Esophagus muscularis mucosa (tissue), 4 donors: ENCODE measurements around the gene PLEKHA7. TPM values are rescaled to one million over a fixed set of nuclear protein-coding genes. Genes with fewer than 3 reads are reported as not detected.

Source experiments
- DNase-seq: peaks from one replicate; pipeline ENCODE4 v3.0.0-alpha.2; 2017; ENCODE audit errors: extremely low spot score
- H3K27ac ChIP-seq, 4 donors: fragments of 200-600 bp; sonication (generic); replicated peaks in 1 of 4; 1 replicate in 3 of 4; 2 replicates in 1 of 4; pipeline ENCODE4 v1.5.1; 2016 to 2019; ENCODE audit warnings: mild to moderate bottlenecking in 1 of 4
- H3K27me3 ChIP-seq, 4 donors: fragments of 200-600 bp; sonication (generic); one replicate each; pipeline versions ENCODE4 v1.5.1 to v1.6.0; 2016 to 2019
- H3K36me3 ChIP-seq, 4 donors: fragments of 200-600 bp; sonication (generic); one replicate each; pipeline ENCODE4 v1.5.1; 2016 to 2019
- H3K4me1 ChIP-seq, 4 donors: fragments of 200-600 bp; sonication (generic); one replicate each; pipeline ENCODE4 v1.5.1; 2016 to 2019
- H3K4me3 ChIP-seq, 4 donors: fragments of 200-600 bp; sonication (generic); 1 replicate in 2 of 4; 2 replicates in 2 of 4; pipeline ENCODE4 v1.5.1; 2016 to 2019; ENCODE audit warnings: mild to moderate bottlenecking in 4 of 4, moderate library complexity in 1 of 4
- H3K9me3 ChIP-seq, 4 donors: fragments of 200-600 bp; sonication (generic); 1 replicate in 3 of 4; 2 replicates in 1 of 4; pipeline ENCODE4 v1.5.1; 2016 to 2019
- CTCF ChIP-seq, 3 experiments: fragments of 200-600 bp in 2 of 3; fragments of 450-650 bp in 1 of 3; sonication (generic) in 2 of 3; IDR thresholded peaks; one replicate each; pipeline ENCODE4 v1.5.1; 2017 to 2019; ENCODE audit warnings: antibody characterized with exemption in 3 of 3, mild to moderate bottlenecking in 2 of 3, moderate library complexity in 1 of 3
- EP300 ChIP-seq: sonication (generic); formaldehyde crosslinking; IDR thresholded peaks from one replicate; pipeline ENCODE4 v1.6.1; 2017; ENCODE audit warnings: antibody characterized with exemption
- POLR2A ChIP-seq: fragments of 450-650 bp; IDR thresholded peaks from one replicate; pipeline ENCODE4 v1.6.1; 2017; ENCODE audit warnings: antibody characterized with exemption, moderate library complexity, mild to moderate bottlenecking, low read depth
- POLR2AphosphoS5 ChIP-seq, 2 donors: sonication (generic); formaldehyde crosslinking; IDR thresholded peaks; one replicate each; pipeline ENCODE4 v1.6.1; 2017; ENCODE audit warnings: antibody characterized with exemption in 2 of 2
- WGBS: methylation state at CpG from one replicate; pipeline ENCODE4 v1.1.5; 2018; 5-methylcytosine and 5-hydroxymethylcytosine counted together
- intact Hi-C: fragments of 100-400 bp; cut with DNase I; formaldehyde crosslinking; loops from one replicate; pipeline ENCODE4 v1.15.1; 2023
- total RNA-seq, 4 donors: library from RNA; depleted of rRNA; stranded (reverse); fragments of >200 nt; gene quantifications; one replicate each; pipeline versions ENCODE4 v1.1.0 to v1.2.1, GENCODE V29; 2016

PLEKHA7 gene
- total RNA-seq, 4 donors from 2014 or later = 5.8 to 9.1 (median 7.7) TPM

GRCh38 chr11:16797776-16798175, 216.4 kb downstream of the PLEKHA7 start:
- no peaks in the 10 kb centered on the region for H3K27me3 ChIP-seq
- no peak overlapping the region for H3K4me3 ChIP-seq
- no peaks in the 10 kb centered on the region for H3K9me3 ChIP-seq
- 68% methylated on average over 3 of the region's 3 CpGs for WGBS
- no peak overlapping the region for H3K27ac ChIP-seq
- peaks cover 0 to 21% (median 6%) of the 10 kb centered on the region in 4 donors for H3K36me3 ChIP-seq
- TF ChIP-seq POLR2A (no peak), EP300 (no peak), POLR2AphosphoS5 (IDR thresholded peaks at IDR 0.05) (no peak), CTCF (IDR thresholded peaks at IDR 0.05) (no peak)
- intact Hi-C loops = no loop called here
- H3K4me1 ChIP-seq = peaks cover 0 to 14% (median 2%) of the 10 kb centered on the region in 4 donors
- no peak for DNase-seq

GRCh38 chr11:16796311-16796710, 217.9 kb downstream of the PLEKHA7 start:
- TF ChIP-seq CTCF (IDR thresholded peaks at IDR 0.05) (no peak), EP300 (no peak), POLR2A (no peak), POLR2AphosphoS5 (IDR thresholded peaks at IDR 0.05) (no peak)
- 82% methylated on average over 4 of the region's 4 CpGs for WGBS
- no peak overlapping the region for H3K27ac ChIP-seq

GRCh38 chr11:16795146-16795545, 219.1 kb downstream of the PLEKHA7 start:
- 80% methylated on average over 8 of the region's 8 CpGs for WGBS
- H3K4me1 ChIP-seq = peaks cover 4 to 26% (median 14%) of the 10 kb centered on the region in 4 donors
- no peak for DNase-seq
- no peaks in the 10 kb centered on the region for H3K9me3 ChIP-seq
- intact Hi-C loops = no loop called here
- no peak overlapping the region for H3K27ac ChIP-seq
- no peak overlapping the region for H3K4me3 ChIP-seq
- H3K36me3 ChIP-seq = peaks cover 0 to 8% (median 4%) of the 10 kb centered on the region in 4 donors
- no peaks in the 10 kb centered on the region for H3K27me3 ChIP-seq
- TF ChIP-seq EP300 (no peak), POLR2AphosphoS5 (IDR thresholded peaks at IDR 0.05) (no peak), CTCF (IDR thresholded peaks at IDR 0.05) (no peak), POLR2A (no peak)

More at GRCh38 chr11:16796311-16796710, 217.9 kb downstream of the PLEKHA7 start:
- no peaks in the 10 kb centered on the region for H3K27me3 ChIP-seq
- H3K4me1 ChIP-seq = peaks cover 1 to 21% (median 6%) of the 10 kb centered on the region in 4 donors
- intact Hi-C loops = no loop called here
- DNase-seq = no peak
- H3K9me3 ChIP-seq = no peaks in the 10 kb centered on the region
- no peak overlapping the region for H3K4me3 ChIP-seq
- H3K36me3 ChIP-seq = peaks cover 0 to 8% (median 4%) of the 10 kb centered on the region in 4 donors

GRCh38 chr11:16794047-16794818, 220.0 kb downstream of the PLEKHA7 start:
- TF ChIP-seq EP300 (no peak), POLR2A (no peak), CTCF (IDR thresholded peaks at IDR 0.05) (no peak), POLR2AphosphoS5 (IDR thresholded peaks at IDR 0.05) (no peak)
- no peaks in the 10 kb centered on the region for H3K9me3 ChIP-seq
- no peak overlapping the region for H3K4me3 ChIP-seq
- no peak overlapping the region for H3K27ac ChIP-seq
- H3K4me1 ChIP-seq = peaks cover 4 to 28% (median 15%) of the 10 kb centered on the region in 4 donors
- peaks cover 0 to 17% (median 6%) of the 10 kb centered on the region in 4 donors for H3K36me3 ChIP-seq
- 91% methylated on average over 17 of the region's 17 CpGs for WGBS
- DNase-seq = no peak
- no peaks in the 10 kb centered on the region for H3K27me3 ChIP-seq
- intact Hi-C loops = no loop called here
